ENCODE measurements around the gene TMEM205.
A peak's percentile ranks its signal among the peaks of the same experiment; 100 is the strongest.
"Not testable (repeated sequence)": the region's sequence is repeated elsewhere in the genome, so short reads cannot be mapped to it uniquely, and the experiment has no call there.

TMEM205 gene

GRCh38 chr19:11340099-11340467, 6.0 kb downstream of the TMEM205 start:
- DNase-seq (ENCODE audit: low read depth in 1 of 2, low spot score in 1 of 2) = not testable (repeated sequence)

GRCh38 chr19:11339254-11340098, 6.6 kb downstream of the TMEM205 start, which contains the start of gene RAB3D:
TSS of gene RAB3D (minus strand) at chr19:11339657. CDS start at chr19:11337399, 2,258 bp downstream.
- DNase-seq (ENCODE audit: low read depth in 1 of 2, low spot score in 1 of 2) = peak; percentile 52 to 74

GRCh38 chr19:11338569-11339253, 7.4 kb downstream of the TMEM205 start:
- no peak for DNase-seq (ENCODE audit: low read depth in 1 of 2, low spot score in 1 of 2)

GRCh38 chr19:11338121-11338520, 7.9 kb downstream of the TMEM205 start:
- no peak for DNase-seq (ENCODE audit: low read depth in 1 of 2, low spot score in 1 of 2)

- no peak for DNase-seq (ENCODE audit: low read depth in 1 of 2, low spot score in 1 of 2)
Measured at GRCh38 chr19:11337080-11337479, 9.0 kb downstream of the TMEM205 start.

- no peak for DNase-seq (ENCODE audit: low read depth in 1 of 2, low spot score in 1 of 2)
Measured at GRCh38 chr19:11335449-11336146, 10.5 kb downstream of the TMEM205 start.

GRCh38 chr19:11333838-11334237, 12.2 kb downstream of the TMEM205 start:
- not testable (repeated sequence) for DNase-seq (ENCODE audit: low read depth in 1 of 2, low spot score in 1 of 2)

GRCh38 chr19:11332822-11333221, 13.2 kb downstream of the TMEM205 start:
- DNase-seq (ENCODE audit: low read depth in 1 of 2, low spot score in 1 of 2) = no peak

GRCh38 chr19:11331502-11331901, 14.6 kb downstream of the TMEM205 start:
- DNase-seq (ENCODE audit: low read depth in 1 of 2, low spot score in 1 of 2) = no peak

- no peak for DNase-seq (ENCODE audit: low read depth in 1 of 2, low spot score in 1 of 2)
Measured at GRCh38 chr19:11330127-11330526, 15.9 kb downstream of the TMEM205 start.

- no peak for DNase-seq (ENCODE audit: low read depth in 1 of 2, low spot score in 1 of 2)
Measured at GRCh38 chr19:11325544-11325943, 20.5 kb downstream of the TMEM205 start.

GRCh38 chr19:11324748-11325389, 21.2 kb downstream of the TMEM205 start:
- no peak for DNase-seq (ENCODE audit: low read depth in 1 of 2, low spot score in 1 of 2)

- DNase-seq (ENCODE audit: low read depth in 1 of 2, low spot score in 1 of 2) = no peak
Measured at GRCh38 chr19:11324079-11324661, 21.9 kb downstream of the TMEM205 start.

- DNase-seq (ENCODE audit: low read depth in 1 of 2, low spot score in 1 of 2) = no peak
Measured at GRCh38 chr19:11323601-11324078, 22.4 kb downstream of the TMEM205 start.

GRCh38 chr19:11322269-11323024, 23.6 kb downstream of the TMEM205 start:
- DNase-seq (ENCODE audit: low read depth in 1 of 2, low spot score in 1 of 2) = no peak

- no peak for DNase-seq (ENCODE audit: low read depth in 1 of 2, low spot score in 1 of 2)
Measured at GRCh38 chr19:11321191-11322126, 24.6 kb downstream of the TMEM205 start.

- DNase-seq (ENCODE audit: low read depth in 1 of 2, low spot score in 1 of 2) = not testable (repeated sequence)
Measured at GRCh38 chr19:11320278-11320995, 25.6 kb downstream of the TMEM205 start.

GRCh38 chr19:11306337-11306736, 39.7 kb downstream of the TMEM205 start:
- DNase-seq (ENCODE audit: low read depth in 1 of 2, low spot score in 1 of 2) = no peak
